Osteoblast (primary cell): ENCODE results near the gene CD46. TPM values are rescaled to one million over a fixed set of nuclear protein-coding genes. Genes with fewer than 3 reads are reported as not detected.

Experiments
- DNase-seq: peaks from one replicate; pipeline ENCODE4 v3.0.0; 2011; ENCODE audit warnings: low spot score, mixed read lengths; ENCODE audit not compliant: insufficient read length; ENCODE audit errors: missing footprints
- H2AFZ ChIP-seq: 2 replicates; pipeline ENCODE4 v1.6.0; 2011; ENCODE audit warnings: mild to moderate bottlenecking, low read length
- H3K27ac ChIP-seq: 2 replicates; pipeline ENCODE4 v1.5.1; 2011; ENCODE audit warnings: mild to moderate bottlenecking, low read depth, low read length, moderate library complexity
- H3K27me3 ChIP-seq: 2 replicates; pipeline ENCODE4 v1.6.0; 2012; ENCODE audit warnings: mild to moderate bottlenecking, control low read depth, inconsistent platforms, low read length, moderate library complexity; ENCODE audit not compliant: insufficient read depth
- H3K36me3 ChIP-seq: 2 replicates; pipeline ENCODE4 v1.5.1; 2011; ENCODE audit warnings: mild to moderate bottlenecking, low read length, control low read depth, moderate library complexity; ENCODE audit not compliant: insufficient read depth
- H3K4me1 ChIP-seq: 2 replicates; pipeline ENCODE4 v1.5.1; 2011; ENCODE audit warnings: mild to moderate bottlenecking, low read length, control low read depth, moderate library complexity; ENCODE audit not compliant: insufficient read depth
- H3K4me2 ChIP-seq: 2 replicates; pipeline ENCODE4 v1.6.0; 2011; ENCODE audit warnings: mild to moderate bottlenecking, low read length; ENCODE audit not compliant: insufficient read depth
- H3K4me3 ChIP-seq: fragments of 200-600 bp; sonication (generic); 3 replicates; pipeline ENCODE4 v1.5.1; 2012; ENCODE audit warnings: mild to moderate bottlenecking, low read length, inconsistent platforms; ENCODE audit not compliant: insufficient read depth
- H3K79me2 ChIP-seq: 2 replicates; pipeline ENCODE4 v1.6.0; 2012; ENCODE audit warnings: mild to moderate bottlenecking, low read length, control low read depth, inconsistent platforms; ENCODE audit not compliant: insufficient read depth
- H3K9me3 ChIP-seq: 2 replicates; pipeline ENCODE4 v1.5.1; 2011; ENCODE audit warnings: low read depth, low read length, control low read depth
- H4K20me1 ChIP-seq: 2 replicates; pipeline ENCODE4 v1.6.0; 2012; ENCODE audit warnings: mild to moderate bottlenecking, low read length, control low read depth; ENCODE audit not compliant: insufficient read depth
- total RNA-seq: library from RNA; depleted of rRNA; stranded (reverse); fragments of >200 nt; gene quantifications from 2 replicates; pipeline ENCODE4 v1.2.3, GENCODE V29; 2012
- TF ChIP-seq, protein P1 (sequence below): IDR thresholded peaks from 2 replicates; pipeline ENCODE4 v1.5.1; 2011; ENCODE audit warnings: mild to moderate bottlenecking, low read depth, low read length, moderate library complexity; ENCODE audit errors: extremely low read depth

The CD46 gene
- total RNA-seq, 1 donor = 92.6 TPM

DNA sequence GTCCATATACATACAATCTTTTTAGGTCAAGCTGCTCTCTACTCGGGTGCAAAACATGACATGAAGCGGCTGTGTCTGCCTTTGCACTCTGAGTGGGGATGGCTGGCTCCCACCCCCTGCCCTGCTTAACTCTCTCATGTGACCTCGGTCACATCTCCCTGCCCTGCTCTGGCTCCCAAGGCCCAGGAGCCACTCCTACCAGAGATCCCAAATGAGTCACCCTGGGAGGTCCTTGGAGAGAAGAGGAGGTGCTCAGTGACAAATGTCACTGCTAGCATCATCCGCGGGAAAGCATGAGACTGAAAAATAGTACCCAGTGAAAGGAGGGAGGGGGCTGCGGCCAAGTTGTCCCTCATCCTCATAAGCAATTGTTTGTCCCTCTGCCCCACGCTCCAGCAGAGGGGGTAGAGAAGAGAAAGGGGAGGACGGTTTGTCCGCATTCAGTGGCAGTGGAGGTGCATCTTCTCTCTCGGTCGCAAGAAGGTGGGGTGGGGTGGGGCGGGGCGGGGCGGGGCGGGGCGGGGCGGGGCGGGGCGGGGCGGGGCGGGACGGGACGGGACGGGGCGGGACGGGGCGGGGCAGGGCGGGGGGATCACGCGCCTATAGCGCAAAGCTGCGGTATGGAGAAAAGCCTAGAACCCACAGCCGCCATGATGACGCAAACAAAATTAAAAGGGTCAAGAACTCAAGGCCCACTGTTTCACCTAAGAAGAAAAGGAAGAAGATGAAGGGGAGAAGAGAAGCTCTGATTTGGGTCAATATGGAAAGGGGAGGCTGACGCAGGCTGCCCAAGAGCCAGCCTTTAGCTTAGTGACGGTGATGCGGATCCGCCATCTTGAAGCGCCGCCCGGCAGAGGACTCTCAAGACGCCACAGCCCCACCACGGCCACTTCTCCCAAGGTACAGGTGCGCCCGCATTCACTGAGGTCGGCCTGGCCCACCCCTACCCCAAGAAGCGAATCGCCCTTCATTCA lies 66.2 kb downstream of the CD46 start:
- H3K79me2 ChIP-seq = peaks cover 42% of the 10 kb centered on the region
- no peaks in the 10 kb centered on the region for H3K27me3 ChIP-seq
- H3K36me3 ChIP-seq = peaks cover 28% of the 10 kb centered on the region
- peak; percentile 69 for DNase-seq
- no peak overlapping the region for H3K4me3 ChIP-seq
- H4K20me1 ChIP-seq = peaks cover 10% of the 10 kb centered on the region
- H3K9me3 ChIP-seq = no peaks in the 10 kb centered on the region
- TF ChIP-seq, protein P1, sequence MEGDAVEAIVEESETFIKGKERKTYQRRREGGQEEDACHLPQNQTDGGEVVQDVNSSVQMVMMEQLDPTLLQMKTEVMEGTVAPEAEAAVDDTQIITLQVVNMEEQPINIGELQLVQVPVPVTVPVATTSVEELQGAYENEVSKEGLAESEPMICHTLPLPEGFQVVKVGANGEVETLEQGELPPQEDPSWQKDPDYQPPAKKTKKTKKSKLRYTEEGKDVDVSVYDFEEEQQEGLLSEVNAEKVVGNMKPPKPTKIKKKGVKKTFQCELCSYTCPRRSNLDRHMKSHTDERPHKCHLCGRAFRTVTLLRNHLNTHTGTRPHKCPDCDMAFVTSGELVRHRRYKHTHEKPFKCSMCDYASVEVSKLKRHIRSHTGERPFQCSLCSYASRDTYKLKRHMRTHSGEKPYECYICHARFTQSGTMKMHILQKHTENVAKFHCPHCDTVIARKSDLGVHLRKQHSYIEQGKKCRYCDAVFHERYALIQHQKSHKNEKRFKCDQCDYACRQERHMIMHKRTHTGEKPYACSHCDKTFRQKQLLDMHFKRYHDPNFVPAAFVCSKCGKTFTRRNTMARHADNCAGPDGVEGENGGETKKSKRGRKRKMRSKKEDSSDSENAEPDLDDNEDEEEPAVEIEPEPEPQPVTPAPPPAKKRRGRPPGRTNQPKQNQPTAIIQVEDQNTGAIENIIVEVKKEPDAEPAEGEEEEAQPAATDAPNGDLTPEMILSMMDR = no peak
- H3K4me1 ChIP-seq = peaks cover 29% of the 10 kb centered on the region
- peak overlapping the region; percentile 71 for H3K27ac ChIP-seq
- H2AFZ ChIP-seq = no peak overlapping the region
- H3K4me2 ChIP-seq = peak overlapping the region; percentile 71

DNA sequence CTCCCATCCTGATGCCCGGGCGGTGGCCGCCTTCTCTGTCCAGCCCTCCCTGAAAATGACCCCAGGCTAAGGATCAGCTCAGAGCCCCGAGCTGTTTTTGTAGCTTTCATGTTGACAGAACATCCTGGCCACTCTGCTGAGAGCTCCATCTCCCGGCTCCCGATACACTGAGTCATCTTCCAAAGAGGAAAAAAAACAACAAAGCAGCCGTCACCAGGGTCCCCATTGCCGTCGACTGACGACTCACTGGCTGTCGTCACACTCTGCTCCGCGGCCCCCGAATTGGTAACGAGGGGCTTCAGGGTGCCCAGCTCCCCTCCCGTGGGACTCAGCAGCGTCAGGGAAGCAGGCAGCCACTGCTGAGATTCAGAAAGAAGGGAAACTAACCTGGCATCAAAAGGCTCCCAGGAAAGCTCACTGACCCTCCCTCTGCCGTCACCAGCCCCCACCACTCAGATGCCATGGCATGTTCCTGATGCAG lies 67.2 kb downstream of the CD46 start:
- Histone ChIP-seq H3K4me1 (peaks cover 34% of the 10 kb centered on the region), H3K9me3 (no peaks in the 10 kb centered on the region), H2AFZ (peak overlapping the region; percentile 58), H4K20me1 (peaks cover 10% of the 10 kb centered on the region), H3K4me3 (peak overlapping the region; percentile 64), H3K4me2 (peak overlapping the region; percentile 71), H3K27ac (peak overlapping the region; percentile 71), H3K36me3 (peaks cover 24% of the 10 kb centered on the region), H3K27me3 (no peaks in the 10 kb centered on the region), H3K79me2 (peaks cover 44% of the 10 kb centered on the region)
- DNase-seq = peak; percentile 99
- TF ChIP-seq, protein P1 = no peak

DNA sequence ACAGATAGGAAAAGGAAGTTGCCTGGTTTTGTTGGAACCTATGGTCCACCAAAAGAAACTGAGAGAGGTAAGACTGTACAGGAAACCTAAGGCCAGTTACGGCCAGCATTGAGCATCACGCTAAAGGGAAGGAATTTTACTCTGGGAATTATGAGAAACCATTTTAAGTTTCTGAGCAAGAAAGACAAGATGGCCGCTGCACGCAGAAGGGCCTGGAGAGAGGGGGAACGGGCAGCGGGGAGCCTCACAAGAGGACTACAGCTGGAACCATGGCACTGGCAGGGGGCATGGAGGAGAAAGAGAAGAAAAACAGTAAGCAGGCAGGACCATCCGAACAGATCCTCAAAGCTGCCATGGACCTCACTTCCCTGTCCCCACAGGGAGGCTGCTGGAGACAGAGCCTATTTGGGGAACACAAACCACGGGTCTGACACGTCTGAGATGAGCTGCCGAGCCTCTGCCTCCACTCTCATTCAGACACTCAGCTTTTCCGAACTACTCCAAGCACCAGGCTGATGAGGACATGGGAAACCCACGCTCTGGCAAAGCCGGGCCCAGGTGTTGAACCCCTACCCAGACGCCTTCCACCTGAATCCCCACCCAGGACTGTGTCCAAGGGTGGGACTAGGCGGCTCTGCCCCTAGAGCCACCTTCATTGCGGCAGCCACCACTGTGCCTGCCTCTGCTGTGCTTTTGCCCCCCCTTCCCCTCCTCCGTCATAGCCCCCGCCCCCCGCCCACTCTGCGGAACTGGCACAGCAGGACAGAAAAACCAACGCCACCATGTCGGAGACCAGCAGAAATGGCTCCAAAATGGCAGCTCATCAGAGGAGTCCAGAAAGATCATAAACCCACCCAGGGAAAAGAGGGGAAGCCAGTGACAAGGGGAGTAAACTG lies 69.0 kb downstream of the CD46 start:
- Histone ChIP-seq H3K4me2 (no peak overlapping the region), H3K36me3 (peaks cover 10% of the 10 kb centered on the region), H3K79me2 (peaks cover 54% of the 10 kb centered on the region), H3K4me3 (no peak overlapping the region), H4K20me1 (peaks cover 10% of the 10 kb centered on the region), H3K27ac (no peak overlapping the region), H2AFZ (no peak overlapping the region), H3K4me1 (peaks cover 45% of the 10 kb centered on the region), H3K9me3 (no peaks in the 10 kb centered on the region), H3K27me3 (no peaks in the 10 kb centered on the region)
- TF ChIP-seq, protein P1 = no peak
- DNase-seq = no peak
